ENCODE measurements around the gene PLEKHA4. TPM values are rescaled to one million over a fixed set of nuclear protein-coding genes. Genes with fewer than 3 reads are reported as not detected.
A peak's percentile ranks its signal among the peaks of the same experiment; 100 is the strongest.

The PLEKHA4 gene
- total RNA-seq, 1 experiment from 2014 or later: 1.2 TPM

DNA sequence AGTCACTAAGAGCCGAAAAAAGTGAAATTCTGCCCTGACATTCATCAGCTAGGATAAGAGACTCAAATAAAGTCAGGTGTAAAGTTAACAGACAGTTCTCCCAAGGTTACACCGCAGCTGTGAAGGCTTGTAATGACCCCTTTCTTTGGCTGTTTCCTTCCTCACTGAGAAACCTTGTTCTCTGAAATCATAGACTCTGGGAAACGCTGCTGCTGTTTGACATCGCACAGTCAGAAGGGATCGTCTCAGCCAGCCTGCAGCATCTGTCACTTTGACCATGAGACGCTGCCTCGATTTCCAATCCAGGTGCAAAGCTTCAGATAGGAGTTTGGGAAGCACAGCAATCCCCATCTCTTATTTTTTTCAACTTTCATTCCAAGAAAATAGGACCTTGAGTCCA, 58.3 kb downstream of the PLEKHA4 start:
- Histone ChIP-seq H3K27ac (ENCODE audit: low read length) (peak overlapping the region; percentile 21; the same call in 1 of the 2 replicates), H3K27me3 (ENCODE audit: low read length) (no peaks in the 10 kb centered on the region), H3F3A (ENCODE audit: low read length, unreplicated experiment) (no peaks in the 10 kb centered on the region), H3K9me3 (ENCODE audit: low read length) (no peaks in the 10 kb centered on the region), H3K4me2 (ENCODE audit: low read length) (peak overlapping the region; percentile 93), H4K20me1 (ENCODE audit: low read length) (no peaks in the 10 kb centered on the region), H2AFZ (ENCODE audit: low read length) (peak overlapping the region; percentile 72; the same call in 1 of the 2 replicates), H3K9ac (ENCODE audit: low read length) (peak overlapping the region; percentile 79), H3K4me3 (ENCODE audit: low read length) (peak overlapping the region; percentile 80), H3K36me3 (ENCODE audit: low read depth, low read length) (no peaks in the 10 kb centered on the region), H3K4me1 (ENCODE audit: insufficient read depth, low read length) (peaks cover 8% of the 10 kb centered on the region; the same call in 1 of the 2 replicates), H3K79me2 (ENCODE audit: low read length) (peaks cover 22% of the 10 kb centered on the region), H3K9me2 (replicated peaks; ENCODE audit: low read length) (no peaks in the 10 kb centered on the region)
- intact Hi-C loops (cut with micrococcal nuclease): no loop called here
- no peak for DNase-seq
- TF ChIP-seq, protein P1, sequence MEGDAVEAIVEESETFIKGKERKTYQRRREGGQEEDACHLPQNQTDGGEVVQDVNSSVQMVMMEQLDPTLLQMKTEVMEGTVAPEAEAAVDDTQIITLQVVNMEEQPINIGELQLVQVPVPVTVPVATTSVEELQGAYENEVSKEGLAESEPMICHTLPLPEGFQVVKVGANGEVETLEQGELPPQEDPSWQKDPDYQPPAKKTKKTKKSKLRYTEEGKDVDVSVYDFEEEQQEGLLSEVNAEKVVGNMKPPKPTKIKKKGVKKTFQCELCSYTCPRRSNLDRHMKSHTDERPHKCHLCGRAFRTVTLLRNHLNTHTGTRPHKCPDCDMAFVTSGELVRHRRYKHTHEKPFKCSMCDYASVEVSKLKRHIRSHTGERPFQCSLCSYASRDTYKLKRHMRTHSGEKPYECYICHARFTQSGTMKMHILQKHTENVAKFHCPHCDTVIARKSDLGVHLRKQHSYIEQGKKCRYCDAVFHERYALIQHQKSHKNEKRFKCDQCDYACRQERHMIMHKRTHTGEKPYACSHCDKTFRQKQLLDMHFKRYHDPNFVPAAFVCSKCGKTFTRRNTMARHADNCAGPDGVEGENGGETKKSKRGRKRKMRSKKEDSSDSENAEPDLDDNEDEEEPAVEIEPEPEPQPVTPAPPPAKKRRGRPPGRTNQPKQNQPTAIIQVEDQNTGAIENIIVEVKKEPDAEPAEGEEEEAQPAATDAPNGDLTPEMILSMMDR (conservative IDR thresholded peaks at IDR 0.05; ENCODE audit: low read depth, low read length): no peak
- TF ChIP-seq EZH2phosphoT487 (IDR thresholded peaks at IDR 0.05; ENCODE audit: borderline replicate concordance, low read length) (no peak), EZH2 (IDR thresholded peaks at IDR 0.05; ENCODE audit: low read length, unreplicated experiment) (no peak)
- TSS peak; percentile 57 for BruUV-seq (replicated peaks)
- no peak for ATAC-seq
- CTCF ChIA-PET: no interaction called here
- POLR2A ChIA-PET (ENCODE audit: unreplicated experiment): no interaction called here

DNA sequence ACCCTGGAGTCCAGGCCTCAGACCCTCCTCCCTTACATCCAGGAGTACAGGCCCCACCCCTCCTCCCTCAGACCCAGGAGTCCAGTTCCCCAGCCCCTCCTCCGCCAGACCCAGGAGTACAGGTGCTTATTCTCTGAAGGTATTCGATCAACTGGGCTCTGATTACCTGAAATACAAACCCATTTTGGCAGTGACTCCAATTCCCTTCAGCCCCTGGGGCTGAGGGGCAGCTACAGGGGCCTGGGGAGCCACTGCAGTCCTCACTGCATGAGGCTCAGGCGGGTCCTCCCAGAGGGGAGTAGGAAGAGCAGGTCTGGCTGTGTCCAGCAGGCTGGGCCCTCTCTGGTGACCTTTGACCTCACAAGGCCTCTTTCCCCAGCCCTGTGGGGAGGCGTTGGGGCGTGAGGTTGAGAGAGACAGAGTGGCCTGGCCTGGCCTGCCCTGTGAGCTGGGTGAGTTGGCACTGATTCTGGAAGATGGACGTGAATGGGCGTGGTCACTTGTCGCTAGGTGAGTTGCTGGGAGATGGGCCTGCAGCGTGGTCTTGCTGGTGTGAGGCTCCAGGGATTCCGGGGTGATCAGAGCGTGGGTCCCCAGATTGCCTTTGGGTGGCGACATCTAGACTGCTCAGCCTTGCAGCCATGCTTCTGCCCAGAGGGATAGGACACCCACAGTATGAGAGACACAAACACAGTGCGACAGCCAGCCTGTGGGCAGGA, 60.7 kb downstream of the PLEKHA4 start:
- no peaks in the 10 kb centered on the region for H3K27me3 ChIP-seq (ENCODE audit: low read length)
- no peak overlapping the region for H3K9ac ChIP-seq (ENCODE audit: low read length)
- TF ChIP-seq, protein P1 (conservative IDR thresholded peaks at IDR 0.05; ENCODE audit: low read depth, low read length): no peak
- TF ChIP-seq EZH2 (IDR thresholded peaks at IDR 0.05; ENCODE audit: low read length, unreplicated experiment) (no peak), EZH2phosphoT487 (IDR thresholded peaks at IDR 0.05; ENCODE audit: borderline replicate concordance, low read length) (no peak)
- H2AFZ ChIP-seq (ENCODE audit: low read length): no peak overlapping the region
- H3K9me2 ChIP-seq (replicated peaks; ENCODE audit: low read length): no peaks in the 10 kb centered on the region
- H3F3A ChIP-seq (ENCODE audit: low read length, unreplicated experiment): no peaks in the 10 kb centered on the region
- no peak overlapping the region for H3K27ac ChIP-seq (ENCODE audit: low read length)
- peaks cover 8% of the 10 kb centered on the region; the same call in 1 of the 2 replicates for H3K4me1 ChIP-seq (ENCODE audit: insufficient read depth, low read length)
- H3K4me3 ChIP-seq (ENCODE audit: low read length): no peak overlapping the region
- DNase-seq: no peak
- H3K4me2 ChIP-seq (ENCODE audit: low read length): no peak overlapping the region
- no peaks in the 10 kb centered on the region for H4K20me1 ChIP-seq (ENCODE audit: low read length)
- no peaks in the 10 kb centered on the region for H3K36me3 ChIP-seq (ENCODE audit: low read depth, low read length)
- CTCF ChIA-PET: no interaction called here
- peaks cover 22% of the 10 kb centered on the region for H3K79me2 ChIP-seq (ENCODE audit: low read length)
- POLR2A ChIA-PET (ENCODE audit: unreplicated experiment): no interaction called here
- BruUV-seq (replicated peaks): no TSS peak
- no peak for ATAC-seq
- intact Hi-C loops (cut with micrococcal nuclease): no loop called here
- H3K9me3 ChIP-seq (ENCODE audit: low read length): no peaks in the 10 kb centered on the region

Measured in PC-3 (cell line).